Suprapubic skin (tissue), 4 donors: ENCODE results near the gene ALDH3A2.

Experiments
- EP300 ChIP-seq: sonication (generic); formaldehyde crosslinking; IDR thresholded peaks from one replicate; pipeline ENCODE4 v1.6.1; 2017; ENCODE audit warnings: antibody characterized with exemption
- POLR2A ChIP-seq, 2 donors: fragments of 450-650 bp; IDR thresholded peaks; one replicate each; pipeline ENCODE4 v1.6.1; 2017; ENCODE audit warnings: antibody characterized with exemption in 2 of 2, mild to moderate bottlenecking in 2 of 2, moderate library complexity in 2 of 2
- POLR2AphosphoS5 ChIP-seq, 3 donors: sonication (generic); formaldehyde crosslinking; IDR thresholded peaks; one replicate each; pipeline ENCODE4 v1.6.1; 2017; ENCODE audit warnings: antibody characterized with exemption in 3 of 3
- TF ChIP-seq, protein P1 (sequence below), 2 donors: fragments of 200-600 bp in 1 of 2; fragments of 450-650 bp in 1 of 2; sonication (generic) in 1 of 2; IDR thresholded peaks; one replicate each; pipeline ENCODE4 v1.5.1; 2016 to 2019; ENCODE audit warnings: antibody characterized with exemption in 2 of 2, mild to moderate bottlenecking in 1 of 2, moderate library complexity in 1 of 2

DNA sequence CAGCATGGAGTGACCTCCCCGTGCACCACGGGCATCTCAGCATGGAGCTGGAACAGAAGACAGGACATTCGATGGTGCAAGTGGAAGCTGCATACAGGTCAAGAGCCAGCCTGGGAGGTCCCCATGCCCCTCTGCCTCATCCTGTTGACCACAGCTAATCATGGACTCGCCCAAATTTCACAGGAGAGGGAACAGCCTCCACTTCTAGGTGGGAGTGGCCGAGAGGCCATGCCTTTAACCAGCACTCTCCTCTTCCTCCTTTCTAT is 71.6 kb downstream of the ALDH3A2 start:
- TF ChIP-seq POLR2A (IDR thresholded peaks at IDR 0.05) (no peak), POLR2AphosphoS5 (IDR thresholded peaks at IDR 0.05) (no peak), EP300 (no peak)
- TF ChIP-seq, protein P1, sequence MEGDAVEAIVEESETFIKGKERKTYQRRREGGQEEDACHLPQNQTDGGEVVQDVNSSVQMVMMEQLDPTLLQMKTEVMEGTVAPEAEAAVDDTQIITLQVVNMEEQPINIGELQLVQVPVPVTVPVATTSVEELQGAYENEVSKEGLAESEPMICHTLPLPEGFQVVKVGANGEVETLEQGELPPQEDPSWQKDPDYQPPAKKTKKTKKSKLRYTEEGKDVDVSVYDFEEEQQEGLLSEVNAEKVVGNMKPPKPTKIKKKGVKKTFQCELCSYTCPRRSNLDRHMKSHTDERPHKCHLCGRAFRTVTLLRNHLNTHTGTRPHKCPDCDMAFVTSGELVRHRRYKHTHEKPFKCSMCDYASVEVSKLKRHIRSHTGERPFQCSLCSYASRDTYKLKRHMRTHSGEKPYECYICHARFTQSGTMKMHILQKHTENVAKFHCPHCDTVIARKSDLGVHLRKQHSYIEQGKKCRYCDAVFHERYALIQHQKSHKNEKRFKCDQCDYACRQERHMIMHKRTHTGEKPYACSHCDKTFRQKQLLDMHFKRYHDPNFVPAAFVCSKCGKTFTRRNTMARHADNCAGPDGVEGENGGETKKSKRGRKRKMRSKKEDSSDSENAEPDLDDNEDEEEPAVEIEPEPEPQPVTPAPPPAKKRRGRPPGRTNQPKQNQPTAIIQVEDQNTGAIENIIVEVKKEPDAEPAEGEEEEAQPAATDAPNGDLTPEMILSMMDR (IDR thresholded peaks at IDR 0.05) = no peak
